ENCODE measurements around the gene ADRA2B. TPM values are rescaled to one million over a fixed set of nuclear protein-coding genes. Genes with fewer than 3 reads are reported as not detected.

The ADRA2B gene
- total RNA-seq, 1 donor from 2014 or later, result not detected

GRCh38 chr2:96107708-96108065 lies 8.7 kb downstream of the ADRA2B start:
- no peak for FAIRE-seq
- Histone ChIP-seq H3K4me3 (ENCODE audit: low read depth, low read length) (no peak overlapping the region), H3K27me3 (ENCODE audit: control insufficient read depth, insufficient read depth, low read length) (peaks cover 2% of the 10 kb centered on the region), H3K36me3 (ENCODE audit: control insufficient read depth, insufficient read depth, low read length) (no peaks in the 10 kb centered on the region)
- TF ChIP-seq, protein P1, sequence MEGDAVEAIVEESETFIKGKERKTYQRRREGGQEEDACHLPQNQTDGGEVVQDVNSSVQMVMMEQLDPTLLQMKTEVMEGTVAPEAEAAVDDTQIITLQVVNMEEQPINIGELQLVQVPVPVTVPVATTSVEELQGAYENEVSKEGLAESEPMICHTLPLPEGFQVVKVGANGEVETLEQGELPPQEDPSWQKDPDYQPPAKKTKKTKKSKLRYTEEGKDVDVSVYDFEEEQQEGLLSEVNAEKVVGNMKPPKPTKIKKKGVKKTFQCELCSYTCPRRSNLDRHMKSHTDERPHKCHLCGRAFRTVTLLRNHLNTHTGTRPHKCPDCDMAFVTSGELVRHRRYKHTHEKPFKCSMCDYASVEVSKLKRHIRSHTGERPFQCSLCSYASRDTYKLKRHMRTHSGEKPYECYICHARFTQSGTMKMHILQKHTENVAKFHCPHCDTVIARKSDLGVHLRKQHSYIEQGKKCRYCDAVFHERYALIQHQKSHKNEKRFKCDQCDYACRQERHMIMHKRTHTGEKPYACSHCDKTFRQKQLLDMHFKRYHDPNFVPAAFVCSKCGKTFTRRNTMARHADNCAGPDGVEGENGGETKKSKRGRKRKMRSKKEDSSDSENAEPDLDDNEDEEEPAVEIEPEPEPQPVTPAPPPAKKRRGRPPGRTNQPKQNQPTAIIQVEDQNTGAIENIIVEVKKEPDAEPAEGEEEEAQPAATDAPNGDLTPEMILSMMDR (IDR thresholded peaks at IDR 0.05; ENCODE audit: insufficient read depth, low read length, severe bottlenecking), result no peak
- no peak for DNase-seq (ENCODE audit: low read depth)

- TF ChIP-seq, protein P1 (IDR thresholded peaks at IDR 0.05; ENCODE audit: insufficient read depth, low read length, severe bottlenecking), result no peak
- Histone ChIP-seq H3K27me3 (ENCODE audit: control insufficient read depth, insufficient read depth, low read length) (peaks cover 2% of the 10 kb centered on the region), H3K4me3 (ENCODE audit: low read depth, low read length) (no peak overlapping the region), H3K36me3 (ENCODE audit: control insufficient read depth, insufficient read depth, low read length) (no peaks in the 10 kb centered on the region)
- FAIRE-seq, result no peak
- no peak for DNase-seq (ENCODE audit: low read depth)
Observed at GRCh38 chr2:96106991-96107707, 9.2 kb downstream of the ADRA2B start.

- no peak for DNase-seq (ENCODE audit: low read depth)
Observed at GRCh38 chr2:96105994-96106715, 10.2 kb downstream of the ADRA2B start.

DNA sequence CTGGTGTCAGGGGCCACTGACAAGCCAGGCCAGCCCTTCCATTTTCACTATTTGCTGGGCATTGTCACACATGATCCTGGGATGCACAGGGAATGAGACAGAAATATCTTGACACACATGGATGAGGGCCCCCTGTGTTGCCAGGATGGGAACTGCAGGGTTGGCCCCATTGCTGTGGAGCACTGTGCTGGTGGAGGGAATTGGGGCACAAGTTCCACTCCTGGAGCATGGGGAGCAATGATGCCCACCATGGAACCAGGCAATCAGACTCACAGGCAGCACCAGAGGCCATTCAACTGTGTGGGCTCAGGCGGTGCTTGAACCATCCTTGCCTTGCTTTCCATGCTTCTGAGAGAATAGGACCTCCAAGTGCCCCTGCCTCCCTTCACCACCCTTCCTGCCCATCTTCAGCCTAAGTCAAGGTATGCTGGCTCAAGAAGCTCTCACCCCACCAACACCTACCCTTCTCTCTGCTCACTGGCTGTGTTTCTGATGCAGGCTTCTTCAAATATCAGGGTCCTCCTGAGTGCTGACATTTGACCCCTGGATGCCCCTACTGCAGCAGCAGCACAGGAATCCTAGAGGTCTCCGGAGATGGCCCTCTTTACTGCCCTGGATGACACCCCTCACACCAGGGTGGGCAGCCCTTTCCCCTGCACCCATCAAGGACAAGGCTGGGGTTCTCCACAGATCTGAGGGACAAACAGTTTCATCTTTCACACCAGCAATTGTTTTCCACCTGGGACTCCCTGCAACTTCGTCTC lies 11.0 kb downstream of the ADRA2B start:
- Histone ChIP-seq H3K27me3 (ENCODE audit: control insufficient read depth, insufficient read depth, low read length) (peaks cover 2% of the 10 kb centered on the region), H3K4me3 (ENCODE audit: low read depth, low read length) (no peak overlapping the region), H3K36me3 (ENCODE audit: control insufficient read depth, insufficient read depth, low read length) (no peaks in the 10 kb centered on the region)
- no peak for FAIRE-seq
- no peak for DNase-seq (ENCODE audit: low read depth)
- TF ChIP-seq, protein P1 (IDR thresholded peaks at IDR 0.05; ENCODE audit: insufficient read depth, low read length, severe bottlenecking), result no peak

More at GRCh38 chr2:96105994-96106715, 10.2 kb downstream of the ADRA2B start:
- no peak for FAIRE-seq
- TF ChIP-seq, protein P1 (IDR thresholded peaks at IDR 0.05; ENCODE audit: insufficient read depth, low read length, severe bottlenecking), result no peak
- no peak overlapping the region for H3K4me3 ChIP-seq (ENCODE audit: low read depth, low read length)
- peaks cover 2% of the 10 kb centered on the region for H3K27me3 ChIP-seq (ENCODE audit: control insufficient read depth, insufficient read depth, low read length)
- no peaks in the 10 kb centered on the region for H3K36me3 ChIP-seq (ENCODE audit: control insufficient read depth, insufficient read depth, low read length)

- H3K4me3 ChIP-seq (ENCODE audit: low read depth, low read length), result no peak overlapping the region
- DNase-seq (ENCODE audit: low read depth) (no peak), FAIRE-seq (no peak)
- H3K36me3 ChIP-seq (ENCODE audit: control insufficient read depth, insufficient read depth, low read length), result no peaks in the 10 kb centered on the region
- no peaks in the 10 kb centered on the region for H3K27me3 ChIP-seq (ENCODE audit: control insufficient read depth, insufficient read depth, low read length)
- TF ChIP-seq, protein P1 (IDR thresholded peaks at IDR 0.05; ENCODE audit: insufficient read depth, low read length, severe bottlenecking), result no peak
Observed at GRCh38 chr2:96104487-96104861, 11.9 kb downstream of the ADRA2B start.

Measured in bronchial epithelial cell (primary cell).